ENCODE measurements around the gene SLC7A6OS. TPM values are rescaled to one million over a fixed set of nuclear protein-coding genes. Genes with fewer than 3 reads are reported as not detected.

SLC7A6OS gene
- total and polyA plus RNA-seq, 10 of the 15 experiments (the other 5 are each of a cell fraction or from before 2014, with no cell fraction given), result 2.9 to 27.4 (median 16.9) TPM

GRCh38 chr16:68348639-68349445 lies 38.1 kb upstream of the SLC7A6OS start:
- no peak overlapping the region for H2AFZ ChIP-seq (ENCODE audit: control insufficient read depth, low read depth, low read length)
- no peak overlapping the region for H3K27ac ChIP-seq (ENCODE audit: control insufficient read depth, insufficient read depth)
- H3K9me3 ChIP-seq (replicated peaks; ENCODE audit: control insufficient read depth, insufficient read depth, low read length), result no peaks in the 10 kb centered on the region
- intact Hi-C loops (cut with micrococcal nuclease; ENCODE audit: unreplicated experiment), result no loop called here
- H3K9ac ChIP-seq (ENCODE audit: control insufficient read depth, insufficient read depth, low read length), result no peak overlapping the region
- H3K4me3 ChIP-seq, result no peak overlapping the region
- H3K27me3 ChIP-seq (replicated peaks in 1 of 2; ENCODE audit: control insufficient read depth in 2 of 2, insufficient read depth in 2 of 2, low read length in 1 of 2), result no peaks in the 10 kb centered on the region
- no peaks in the 10 kb centered on the region; the same call in 1 of the 2 replicates for H4K20me1 ChIP-seq (ENCODE audit: control insufficient read depth, insufficient read depth)
- H3K4me2 ChIP-seq (ENCODE audit: control insufficient read depth, insufficient read depth), result no peak overlapping the region
- DNase-seq (ENCODE audit: low read depth, low spot score) (no peak), ATAC-seq (no peak), FAIRE-seq (no peak)
- no peaks in the 10 kb centered on the region for H3K79me2 ChIP-seq (ENCODE audit: control insufficient read depth, insufficient read depth, low read length)
- in situ Hi-C loops (cut with MboI), result no loop called here
- ChIA-PET CTCF (interaction anchor here (1.1 to 1.4 kb wide), 2 partner anchors 9 to 16 kb away, joined by 3 read pairs; no protein-coding TSS in a partner anchor), RAD21 (ENCODE audit: unreplicated experiment) (interaction anchor here (0.7 kb wide), 1 partner anchor 14 kb away, joined by 3 read pairs; no protein-coding TSS in a partner anchor), SMC1A (ENCODE audit: uncharacterized antibody, unreplicated experiment) (interaction anchor here (0.9 to 1.2 kb wide), 2 partner anchors 9 to 14 kb away, joined by 3 read pairs; no protein-coding TSS in a partner anchor), POLR2A (interaction anchor here (0.6 kb wide), 1 partner anchor 200 kb away, joined by 3 read pairs; no protein-coding TSS in a partner anchor)
- TF ChIP-seq POLR2AphosphoS5 (IDR thresholded peaks at IDR 0.05; ENCODE audit: low read length), result no peak
- no peak for TF ChIP-seq CBX3 (IDR thresholded peaks at IDR 0.05; ENCODE audit: borderline replicate concordance, low read depth)
- no peak for TF ChIP-seq ZBED1 (IDR thresholded peaks at IDR 0.05; ENCODE audit: borderline replicate concordance)
- no peak for TF ChIP-seq ZNF217 (IDR thresholded peaks at IDR 0.05)
- no peak for TF ChIP-seq IRF5 (IDR thresholded peaks at IDR 0.05; ENCODE audit: borderline replicate concordance)
- no peak for TF ChIP-seq ZSCAN29 (IDR thresholded peaks at IDR 0.05)
- no peak for TF ChIP-seq CEBPB (IDR thresholded peaks at IDR 0.05; ENCODE audit: borderline replicate concordance in 1 of 2, low read depth in 2 of 2, low read length in 2 of 2)
- BruUV-seq (replicated peaks), result no TSS peak
- H3K36me3 ChIP-seq (ENCODE audit: control insufficient read depth in 2 of 2, insufficient read depth in 2 of 2, low read length in 1 of 2), result peaks cover 29 to 34% of the 10 kb centered on the region in 2 experiments
- 94% methylated on average over 23 of the region's 27 CpGs for WGBS (ENCODE audit: insufficient coverage, insufficient replicate concordance, low lambda C conversion rate, missing lambda C conversion rate)
- H3K4me1 ChIP-seq (ENCODE audit: control insufficient read depth, insufficient read depth, low read length), result no peaks in the 10 kb centered on the region
